Measurements from ENCODE around the gene PRR13. TPM values are rescaled to one million over a fixed set of nuclear protein-coding genes. Genes with fewer than 3 reads are reported as not detected.

The PRR13 gene
- total and polyA plus RNA-seq, 9 of the 15 experiments (the other 6 are each of a cell fraction or from before 2014, with no cell fraction given): 117 to 835 (median 285) TPM

DNA sequence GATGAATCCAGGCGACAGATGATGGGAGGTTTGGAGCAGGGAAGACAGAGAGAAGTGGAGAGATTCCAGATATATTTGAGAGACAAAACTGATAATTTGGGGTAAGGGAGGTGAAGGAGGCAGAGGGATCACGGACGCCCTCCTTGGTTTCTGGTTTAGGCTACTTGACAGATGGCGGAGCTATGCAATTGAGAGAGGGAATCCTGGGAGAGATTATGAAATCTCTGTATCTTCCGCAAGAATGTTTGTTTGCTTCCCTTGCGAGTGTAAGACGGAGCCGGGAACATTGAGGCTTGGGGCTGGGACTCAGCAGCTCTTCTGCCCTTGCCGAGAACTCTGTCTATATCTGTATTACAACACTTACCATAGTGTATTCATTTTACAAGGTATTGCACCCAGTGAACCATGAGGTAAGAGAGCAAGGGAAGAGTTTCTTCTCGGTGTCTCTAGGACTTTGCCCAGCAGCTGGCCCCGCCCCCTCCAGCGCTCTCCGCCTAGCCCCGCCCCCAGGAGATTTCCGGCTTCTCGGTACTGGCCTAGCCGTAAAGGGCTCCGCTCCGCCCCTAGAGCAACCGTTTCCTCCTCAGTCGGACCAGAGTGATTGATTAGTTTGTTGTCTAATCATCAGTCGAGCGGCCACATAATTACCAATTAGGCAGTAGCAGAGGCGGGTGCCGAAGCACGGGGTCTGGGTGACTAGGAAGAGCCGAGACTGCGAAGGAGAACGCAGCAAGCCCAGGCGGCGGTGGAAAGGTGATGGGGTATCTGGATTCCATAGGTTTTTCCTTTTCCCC lies at the start of gene PRR13 (continued):
- TF ChIP-seq GMEB1 (CRISPR knock-in tag; IDR thresholded peaks at IDR 0.05): no peak
- TF ChIP-seq PTRF (tag; IDR thresholded peaks at IDR 0.05): no peak
- no peak for TF ChIP-seq NELFE (IDR thresholded peaks at IDR 0.05; ENCODE audit: insufficient read depth, insufficient read length)
- TF ChIP-seq, protein P1, sequence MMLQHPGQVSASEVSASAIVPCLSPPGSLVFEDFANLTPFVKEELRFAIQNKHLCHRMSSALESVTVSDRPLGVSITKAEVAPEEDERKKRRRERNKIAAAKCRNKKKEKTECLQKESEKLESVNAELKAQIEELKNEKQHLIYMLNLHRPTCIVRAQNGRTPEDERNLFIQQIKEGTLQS (IDR thresholded peaks at IDR 0.05): peak; percentile 70
- TF ChIP-seq, protein P1 (CRISPR knock-in tag; conservative IDR thresholded peaks at IDR 0.05): no peak
- TF ChIP-seq SRSF7 (optimal IDR thresholded peaks at IDR 0.05; ENCODE audit: low read depth, low read length): no peak
- TF ChIP-seq SREBF1 (IDR thresholded peaks at IDR 0.05; ENCODE audit: borderline replicate concordance, low read depth, low read length): no peak
- TF ChIP-seq ATF7 (IDR thresholded peaks at IDR 0.05): peak; percentile 66
- TF ChIP-seq, protein P2, sequence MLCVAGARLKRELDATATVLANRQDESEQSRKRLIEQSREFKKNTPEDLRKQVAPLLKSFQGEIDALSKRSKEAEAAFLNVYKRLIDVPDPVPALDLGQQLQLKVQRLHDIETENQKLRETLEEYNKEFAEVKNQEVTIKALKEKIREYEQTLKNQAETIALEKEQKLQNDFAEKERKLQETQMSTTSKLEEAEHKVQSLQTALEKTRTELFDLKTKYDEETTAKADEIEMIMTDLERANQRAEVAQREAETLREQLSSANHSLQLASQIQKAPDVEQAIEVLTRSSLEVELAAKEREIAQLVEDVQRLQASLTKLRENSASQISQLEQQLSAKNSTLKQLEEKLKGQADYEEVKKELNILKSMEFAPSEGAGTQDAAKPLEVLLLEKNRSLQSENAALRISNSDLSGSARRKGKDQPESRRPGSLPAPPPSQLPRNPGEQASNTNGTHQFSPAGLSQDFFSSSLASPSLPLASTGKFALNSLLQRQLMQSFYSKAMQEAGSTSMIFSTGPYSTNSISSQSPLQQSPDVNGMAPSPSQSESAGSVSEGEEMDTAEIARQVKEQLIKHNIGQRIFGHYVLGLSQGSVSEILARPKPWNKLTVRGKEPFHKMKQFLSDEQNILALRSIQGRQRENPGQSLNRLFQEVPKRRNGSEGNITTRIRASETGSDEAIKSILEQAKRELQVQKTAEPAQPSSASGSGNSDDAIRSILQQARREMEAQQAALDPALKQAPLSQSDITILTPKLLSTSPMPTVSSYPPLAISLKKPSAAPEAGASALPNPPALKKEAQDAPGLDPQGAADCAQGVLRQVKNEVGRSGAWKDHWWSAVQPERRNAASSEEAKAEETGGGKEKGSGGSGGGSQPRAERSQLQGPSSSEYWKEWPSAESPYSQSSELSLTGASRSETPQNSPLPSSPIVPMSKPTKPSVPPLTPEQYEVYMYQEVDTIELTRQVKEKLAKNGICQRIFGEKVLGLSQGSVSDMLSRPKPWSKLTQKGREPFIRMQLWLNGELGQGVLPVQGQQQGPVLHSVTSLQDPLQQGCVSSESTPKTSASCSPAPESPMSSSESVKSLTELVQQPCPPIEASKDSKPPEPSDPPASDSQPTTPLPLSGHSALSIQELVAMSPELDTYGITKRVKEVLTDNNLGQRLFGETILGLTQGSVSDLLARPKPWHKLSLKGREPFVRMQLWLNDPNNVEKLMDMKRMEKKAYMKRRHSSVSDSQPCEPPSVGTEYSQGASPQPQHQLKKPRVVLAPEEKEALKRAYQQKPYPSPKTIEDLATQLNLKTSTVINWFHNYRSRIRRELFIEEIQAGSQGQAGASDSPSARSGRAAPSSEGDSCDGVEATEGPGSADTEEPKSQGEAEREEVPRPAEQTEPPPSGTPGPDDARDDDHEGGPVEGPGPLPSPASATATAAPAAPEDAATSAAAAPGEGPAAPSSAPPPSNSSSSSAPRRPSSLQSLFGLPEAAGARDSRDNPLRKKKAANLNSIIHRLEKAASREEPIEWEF (CRISPR knock-in tag; IDR thresholded peaks at IDR 0.05): no peak
- no peak for TF ChIP-seq WHSC1 (IDR thresholded peaks at IDR 0.05; ENCODE audit: low read length)
- TF ChIP-seq, protein P3, sequence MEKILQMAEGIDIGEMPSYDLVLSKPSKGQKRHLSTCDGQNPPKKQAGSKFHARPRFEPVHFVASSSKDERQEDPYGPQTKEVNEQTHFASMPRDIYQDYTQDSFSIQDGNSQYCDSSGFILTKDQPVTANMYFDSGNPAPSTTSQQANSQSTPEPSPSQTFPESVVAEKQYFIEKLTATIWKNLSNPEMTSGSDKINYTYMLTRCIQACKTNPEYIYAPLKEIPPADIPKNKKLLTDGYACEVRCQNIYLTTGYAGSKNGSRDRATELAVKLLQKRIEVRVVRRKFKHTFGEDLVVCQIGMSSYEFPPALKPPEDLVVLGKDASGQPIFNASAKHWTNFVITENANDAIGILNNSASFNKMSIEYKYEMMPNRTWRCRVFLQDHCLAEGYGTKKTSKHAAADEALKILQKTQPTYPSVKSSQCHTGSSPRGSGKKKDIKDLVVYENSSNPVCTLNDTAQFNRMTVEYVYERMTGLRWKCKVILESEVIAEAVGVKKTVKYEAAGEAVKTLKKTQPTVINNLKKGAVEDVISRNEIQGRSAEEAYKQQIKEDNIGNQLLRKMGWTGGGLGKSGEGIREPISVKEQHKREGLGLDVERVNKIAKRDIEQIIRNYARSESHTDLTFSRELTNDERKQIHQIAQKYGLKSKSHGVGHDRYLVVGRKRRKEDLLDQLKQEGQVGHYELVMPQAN (IDR thresholded peaks at IDR 0.05; ENCODE audit: borderline replicate concordance): peak; percentile 47; the same call in 1 of the 2 replicates
- 0 out of 2 replicates have a peak, but pooled peaks have one; percentile 34 for TF ChIP-seq NR2C1 (IDR thresholded peaks at IDR 0.05)
- no peak for TF ChIP-seq NR2C1 (tag; IDR thresholded peaks at IDR 0.05)
- TF ChIP-seq RCOR1 (IDR thresholded peaks at IDR 0.05; ENCODE audit: borderline replicate concordance in 1 of 2, low read depth in 2 of 2, low read length in 2 of 2): 0 out of 4 replicates have a peak, but pooled peaks of 1 of the 2 experiments have one; percentile 11
- no peak for TF ChIP-seq ZEB2 (IDR thresholded peaks at IDR 0.05)
- TF ChIP-seq RAD21 (CRISPR knock-in tag; conservative IDR thresholded peaks at IDR 0.05 in 1 of 2, IDR thresholded peaks at IDR 0.05 in 1 of 2): no peak
- TF ChIP-seq MAZ (CRISPR knock-in tag; conservative IDR thresholded peaks at IDR 0.05 in 1 of 2, IDR thresholded peaks at IDR 0.05 in 1 of 2): peak in 1 of 2 experiments; percentile 39; a peak in 1 of 4 replicates
- TF ChIP-seq POLR2A (conservative IDR thresholded peaks at IDR 0.05): peak; percentile 98

All from K562 (cell line).